H1 (cell line): ENCODE results near the gene SGCD. TPM values are rescaled to one million over a fixed set of nuclear protein-coding genes. Genes with fewer than 3 reads are reported as not detected.

ENCODE experiments used
- CTCF ChIA-PET: fragments of 300-600 bp; sonication (Branson Sonifier 250); formaldehyde crosslinking; loops from one replicate; lab custom pipeline; 2021; ENCODE audit not compliant: partially characterized antibody; lab: Charles Lee
- POLR2A ChIA-PET: fragments of 300-600 bp; sonication (Branson Sonifier 250); formaldehyde crosslinking; loops from one replicate; lab custom pipeline; 2021; ENCODE audit warnings: inconsistent platforms; ENCODE audit not compliant: partially characterized antibody; lab: Charles Lee
- DNase-seq, 2 experiments: peaks; one replicate each; pipeline versions ENCODE4 v3.0.0 to v3.0.0-alpha.2; 2010 to 2022; ENCODE audit warnings: low spot score in 2 of 2, low read depth in 1 of 2, mixed read lengths in 1 of 2
- FAIRE-seq: peaks from 2 replicates; lab custom pipeline; 2011; peaks lifted over from hg19 to GRCh38; lab: Jason Lieb, UNC
- H2AFZ ChIP-seq: 2 replicates; pipeline ENCODE4 v1.8.1; 2012; ENCODE audit warnings: low read length, inconsistent platforms
- H2AK5ac ChIP-seq: 2 replicates; pipeline ENCODE4 v1.6.1; 2013; ENCODE audit warnings: low read depth, low read length
- H2BK120ac ChIP-seq: replicated peaks from 2 replicates; pipeline ENCODE3; 2013; ENCODE audit warnings: low read depth, low read length, inconsistent platforms
- H2BK12ac ChIP-seq: 2 replicates; pipeline ENCODE4 v1.6.1; 2013; ENCODE audit warnings: low read depth, low read length
- H2BK15ac ChIP-seq: 2 replicates; pipeline ENCODE4 v1.6.1; 2013; ENCODE audit warnings: low read length
- H2BK20ac ChIP-seq: 2 replicates; pipeline ENCODE4 v1.6.1; 2013; ENCODE audit warnings: low read length
- H2BK5ac ChIP-seq: 2 replicates; pipeline ENCODE4 v1.6.1; 2013; ENCODE audit warnings: low read depth, low read length
- H3K14ac ChIP-seq: 2 replicates; pipeline ENCODE4 v1.6.1; 2013; ENCODE audit warnings: inconsistent platforms; ENCODE audit not compliant: insufficient read length
- H3K18ac ChIP-seq: 2 replicates; pipeline ENCODE4 v1.6.1; 2013; ENCODE audit warnings: low read length; ENCODE audit errors: extremely low read depth
- H3K23ac ChIP-seq: 2 replicates; pipeline ENCODE4 v1.6.1; 2013; ENCODE audit warnings: inconsistent platforms; ENCODE audit not compliant: insufficient read length
- H3K23me2 ChIP-seq: 2 replicates; pipeline ENCODE4 v1.6.1; 2013; ENCODE audit warnings: low read depth, low read length
- H3K27ac ChIP-seq: 2 replicates; pipeline ENCODE4 v1.6.1; 2011; ENCODE audit warnings: low read depth, low read length, inconsistent platforms
- H3K27me3 ChIP-seq, 4 experiments: replicated peaks in 1 of 4; 1 replicate in 1 of 4; 2 replicates in 3 of 4; pipeline versions ENCODE4 v1.6.1 to v1.8.1; 2011 to 2013; ENCODE audit warnings: low read length in 3 of 4, mild to moderate bottlenecking in 3 of 4, inconsistent platforms in 2 of 4, mixed read lengths in 2 of 4, moderate library complexity in 1 of 4; ENCODE audit not compliant: control insufficient read depth in 3 of 4, insufficient read depth in 3 of 4; ENCODE audit errors: extremely low read depth in 1 of 4
- H3K36me3 ChIP-seq, 4 experiments: 2 replicates each; pipeline versions ENCODE4 v1.6.1 to v1.8.1; 2011 to 2013; ENCODE audit warnings: mild to moderate bottlenecking in 4 of 4, low read length in 3 of 4, moderate library complexity in 2 of 4, control low read depth in 1 of 4, inconsistent platforms in 1 of 4; ENCODE audit not compliant: insufficient read depth in 4 of 4, control insufficient read depth in 2 of 4
- H3K4ac ChIP-seq: replicated peaks from 2 replicates; pipeline ENCODE3; 2013; ENCODE audit warnings: low read length, low read depth, mixed read lengths, inconsistent platforms; ENCODE audit not compliant: insufficient read length
- H3K4me1 ChIP-seq, 4 experiments: replicated peaks in 1 of 4; 1 replicate in 1 of 4; 2 replicates in 3 of 4; pipeline versions ENCODE4 v1.6.1 to v1.8.1; 2011 to 2013; ENCODE audit warnings: low read length in 3 of 4, inconsistent platforms in 2 of 4, mixed read lengths in 1 of 4; ENCODE audit not compliant: insufficient read depth in 4 of 4, control insufficient read depth in 3 of 4
- H3K4me2 ChIP-seq, 2 experiments: 2 replicates each; pipeline versions ENCODE4 v1.6.1 to v1.8.1; 2011 to 2013; ENCODE audit warnings: low read depth in 2 of 2, low read length in 2 of 2, control low read depth in 1 of 2, inconsistent platforms in 1 of 2, mild to moderate bottlenecking in 1 of 2; ENCODE audit not compliant: insufficient read depth in 1 of 2
- H3K4me3 ChIP-seq, 4 experiments: fragments of 200-600, 300-600 bp in 1 of 4; sonication (generic), shearing (Covaris generic), sonication (Bioruptor Twin) in 1 of 4; 2 replicates each; pipeline versions ENCODE4 v1.5.1 to v1.8.1; 2011 to 2016; ENCODE audit warnings: low read length in 4 of 4, low read depth in 3 of 4, control low read depth in 2 of 4, inconsistent platforms in 2 of 4, mild to moderate bottlenecking in 2 of 4, mixed read lengths in 1 of 4, moderate library complexity in 1 of 4; ENCODE audit not compliant: insufficient read depth in 2 of 4; ENCODE audit errors: extremely low read depth in 1 of 4
- H3K56ac ChIP-seq: replicated peaks from 2 replicates; pipeline ENCODE3; 2013; ENCODE audit warnings: low read depth, mild to moderate bottlenecking, mixed read lengths, low read length, inconsistent platforms; ENCODE audit not compliant: insufficient read length
- H3K79me1 ChIP-seq: 2 replicates; pipeline ENCODE4 v1.6.1; 2013; ENCODE audit warnings: low read depth, low read length, control low read depth
- H3K79me2 ChIP-seq, 2 experiments: 2 replicates each; pipeline versions ENCODE4 v1.6.1 to v1.8.1; 2012 to 2013; ENCODE audit warnings: low read length in 2 of 2, mild to moderate bottlenecking in 2 of 2, inconsistent platforms in 1 of 2; ENCODE audit not compliant: insufficient read depth in 2 of 2, control insufficient read depth in 1 of 2
- H3K9ac ChIP-seq, 4 experiments: replicated peaks in 1 of 4; 1 replicate in 1 of 4; 2 replicates in 3 of 4; pipeline versions ENCODE4 v1.6.1 to v1.8.1; 2011 to 2013; ENCODE audit warnings: low read depth in 3 of 4, low read length in 3 of 4, control low read depth in 2 of 4, mild to moderate bottlenecking in 2 of 4, moderate library complexity in 2 of 4, inconsistent platforms in 1 of 4; ENCODE audit errors: extremely low read depth in 1 of 4
- H3K9me3 ChIP-seq, 2 experiments: 2 replicates each; pipeline versions ENCODE4 v1.6.1 to v1.8.1; 2012 to 2013; ENCODE audit warnings: mild to moderate bottlenecking in 2 of 2, moderate library complexity in 2 of 2, control low read depth in 1 of 2, inconsistent platforms in 1 of 2, low read depth in 1 of 2, low read length in 1 of 2, mixed read lengths in 1 of 2; ENCODE audit not compliant: insufficient read depth in 2 of 2
- H4K20me1 ChIP-seq, 2 experiments: replicated peaks in 1 of 2; 2 replicates each; pipeline versions ENCODE3 to v1.8.1; 2011 to 2013; ENCODE audit warnings: inconsistent platforms in 2 of 2, low read length in 2 of 2, mild to moderate bottlenecking in 1 of 2; ENCODE audit not compliant: insufficient read depth in 2 of 2, control insufficient read depth in 1 of 2
- H4K5ac ChIP-seq: 2 replicates; pipeline ENCODE4 v1.6.1; 2013; ENCODE audit warnings: low read length, low read depth, mixed read lengths, inconsistent platforms; ENCODE audit not compliant: insufficient read length
- H4K8ac ChIP-seq: 2 replicates; pipeline ENCODE4 v1.8.0; 2013; ENCODE audit warnings: mild to moderate bottlenecking, moderate library complexity, low read length, inconsistent platforms; ENCODE audit not compliant: insufficient read depth; ENCODE audit errors: extremely low read depth
- H4K91ac ChIP-seq: replicated peaks from 2 replicates; pipeline ENCODE3; 2013; ENCODE audit warnings: low read length, mixed read lengths, inconsistent platforms; ENCODE audit not compliant: insufficient read length
- ASH2L ChIP-seq: fragments of 200-600, 300-600 bp; sonication (generic); IDR thresholded peaks from one replicate; pipeline ENCODE4 v1.7.1; 2017; ENCODE audit warnings: low read length
- CBX5 ChIP-seq: fragments of 300-800, 300-1000 bp; sonication (generic); IDR thresholded peaks from 2 replicates; pipeline ENCODE4 v1.7.1; 2016; ENCODE audit warnings: antibody characterized with exemption, low read length, low read depth
- CBX8 ChIP-seq: fragments of 300-800, 300-1000 bp; sonication (generic); IDR thresholded peaks from 2 replicates; pipeline ENCODE4 v1.7.1; 2016; ENCODE audit warnings: low read depth, low read length, borderline replicate concordance
- CHD2 ChIP-seq: IDR thresholded peaks from 2 replicates; pipeline ENCODE4 v1.6.1; 2012; ENCODE audit warnings: low read length, improper control_type of control experiment
- FOSL1 ChIP-seq: IDR thresholded peaks from 2 replicates; pipeline ENCODE4 v1.6.1; 2011; ENCODE audit warnings: mild to moderate bottlenecking, low read depth, low read length, moderate library complexity; ENCODE audit not compliant: insufficient read depth
- GTF2F1 ChIP-seq: IDR thresholded peaks from 2 replicates; pipeline ENCODE4 v1.6.1; 2012; ENCODE audit warnings: low read depth, low read length, improper control_type of control experiment, borderline replicate concordance
- JUND ChIP-seq: IDR thresholded peaks from 2 replicates; pipeline ENCODE4 v1.6.1; 2011; ENCODE audit warnings: mild to moderate bottlenecking, improper control_type of control experiment, low read length
- KDM5A ChIP-seq: fragments of 200-600 bp; IDR thresholded peaks from 2 replicates; pipeline ENCODE4 v1.7.1; 2012; ENCODE audit warnings: mild to moderate bottlenecking, low read length, inconsistent platforms, mixed read lengths
- PHF8 ChIP-seq: fragments of 200-600 bp; sonication (generic); conservative IDR thresholded peaks from 2 replicates; pipeline ENCODE4 v1.7.1; 2012; ENCODE audit warnings: low read depth, mild to moderate bottlenecking, inconsistent platforms, low read length, moderate library complexity
- RAD21 ChIP-seq, 2 experiments: IDR thresholded peaks in 1 of 2; conservative IDR thresholded peaks in 1 of 2; 2 replicates each; pipeline ENCODE4 v1.6.1; 2011; ENCODE audit warnings: low read depth in 2 of 2, low read length in 2 of 2, improper control_type of control experiment in 1 of 2, inconsistent platforms in 1 of 2, mild to moderate bottlenecking in 1 of 2, moderate library complexity in 1 of 2
- RXRA ChIP-seq: IDR thresholded peaks from 2 replicates; pipeline ENCODE4 v1.6.1; 2011; ENCODE audit warnings: low read depth, mild to moderate bottlenecking, low read length, moderate library complexity; ENCODE audit not compliant: insufficient read depth
- SAP30 ChIP-seq: fragments of 300-600 bp; sonication (generic); IDR thresholded peaks from 2 replicates; pipeline ENCODE4 v1.7.1; 2012; ENCODE audit warnings: low read length, moderate library complexity, mild to moderate bottlenecking, inconsistent platforms; ENCODE audit not compliant: insufficient read depth, insufficient replicate concordance
- SP2 ChIP-seq: IDR thresholded peaks from 2 replicates; pipeline ENCODE4 v1.6.1; 2012; ENCODE audit warnings: mild to moderate bottlenecking, low read length, inconsistent platforms
- SP4 ChIP-seq: IDR thresholded peaks from 2 replicates; pipeline ENCODE4 v1.6.1; 2012; ENCODE audit warnings: low read length, inconsistent platforms
- SRF ChIP-seq: IDR thresholded peaks from 2 replicates; pipeline ENCODE4 v1.6.1; 2011; ENCODE audit warnings: mild to moderate bottlenecking, low read depth, low read length, moderate library complexity
- TCF12 ChIP-seq: IDR thresholded peaks from 2 replicates; pipeline ENCODE4 v1.6.1; 2011; ENCODE audit warnings: low read depth, mild to moderate bottlenecking, low read length
- polyA plus RNA-seq, 7 experiments: library from polyadenylated mRNA; depleted of rRNA in 3 of 7; stranded (reverse) in 5 of 7; unstranded in 2 of 7; fragments of >200 nt in 5 of 7; fragments of 200-250 nt in 2 of 7; gene quantifications; 1 replicate in 5 of 7; 2 replicates in 1 of 7; 4 replicates in 1 of 7; pipeline versions ENCODE4 v1.2.1 to v1.2.3, GENCODE V29; 2011 to 2013; ENCODE audit warnings: missing spikeins in 2 of 7, mixed read lengths in 2 of 7
- total RNA-seq: library from RNA; stranded (reverse); fragmentation: NEBNext Ultra II Directional; extraction: Animal tissue kit (Norgen Biotek cat#: 25700); gene quantifications from 2 replicates; pipeline ENCODE4 v1.2.1, GENCODE V29; 2021
- TF ChIP-seq, protein P1 (sequence below): IDR thresholded peaks from 2 replicates; pipeline ENCODE4 v1.6.1; 2012; ENCODE audit warnings: inconsistent platforms

SGCD gene
- total and polyA plus RNA-seq, 2 of the 8 experiments (the other 6 are each of a cell fraction or from before 2014, with no cell fraction given): 0.04 to 0.08 TPM

- DNase-seq (no peak), FAIRE-seq (no peak)
- no peak overlapping the region for H4K8ac ChIP-seq
- no peaks in the 10 kb centered on the region for H3K79me2 ChIP-seq
- no peaks in the 10 kb centered on the region for H3K79me1 ChIP-seq
- no peak overlapping the region for H3K27ac ChIP-seq
- H3K4me2 ChIP-seq: no peak overlapping the region
- H2BK20ac ChIP-seq: no peak overlapping the region
- H3K14ac ChIP-seq: no peak overlapping the region
- H4K5ac ChIP-seq: no peak overlapping the region
- no peak overlapping the region for H3K23ac ChIP-seq
- no peaks in the 10 kb centered on the region for H3K36me3 ChIP-seq
- no peak overlapping the region for H2AK5ac ChIP-seq
- H3K4me3 ChIP-seq: no peak overlapping the region
- no peaks in the 10 kb centered on the region for H3K9me3 ChIP-seq
- ChIA-PET CTCF (no interaction called here), POLR2A (no interaction called here)
- no peak overlapping the region for H2BK120ac ChIP-seq
- no peak overlapping the region for H3K56ac ChIP-seq
- H2AFZ ChIP-seq: no peak overlapping the region
- no peak overlapping the region for H3K4ac ChIP-seq
- H3K4me1 ChIP-seq: no peaks in the 10 kb centered on the region
- H2BK5ac ChIP-seq: no peak overlapping the region
- H2BK12ac ChIP-seq: no peak overlapping the region
- no peak overlapping the region for H2BK15ac ChIP-seq
- no peak overlapping the region for H3K9ac ChIP-seq
- no peak overlapping the region for H4K91ac ChIP-seq
- no peaks in the 10 kb centered on the region for H4K20me1 ChIP-seq
- no peaks in the 10 kb centered on the region for H3K23me2 ChIP-seq
- no peaks in the 10 kb centered on the region for H3K27me3 ChIP-seq
- H3K18ac ChIP-seq: no peak overlapping the region
- TF ChIP-seq PHF8: no peak
- TF ChIP-seq JUND: no peak
- TF ChIP-seq CBX5: no peak
- no peak for TF ChIP-seq CHD2
- TF ChIP-seq, protein P1, sequence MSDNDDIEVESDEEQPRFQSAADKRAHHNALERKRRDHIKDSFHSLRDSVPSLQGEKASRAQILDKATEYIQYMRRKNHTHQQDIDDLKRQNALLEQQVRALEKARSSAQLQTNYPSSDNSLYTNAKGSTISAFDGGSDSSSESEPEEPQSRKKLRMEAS: no peak
- no peak for TF ChIP-seq KDM5A
- TF ChIP-seq RAD21 (IDR thresholded peaks at IDR 0.05 in 1 of 2, conservative IDR thresholded peaks at IDR 0.05 in 1 of 2; ENCODE audit: low read depth in 2 of 2, low read length in 2 of 2): no peak
- no peak for TF ChIP-seq CBX8
- TF ChIP-seq FOSL1: no peak
- TF ChIP-seq ASH2L: no peak
- no peak for TF ChIP-seq RXRA
- no peak for TF ChIP-seq SP2
- no peak for TF ChIP-seq SP4
- no peak for TF ChIP-seq GTF2F1
- TF ChIP-seq TCF12: no peak
- no peak for TF ChIP-seq SRF
- no peak for TF ChIP-seq SAP30
These were observed 129.9 kb downstream of the SGCD start for GRCh38 chr5:156456857-156457256.
